IMR-90 (cell line): Measurements from ENCODE around the gene RTEL1. TPM values are rescaled to one million over a fixed set of nuclear protein-coding genes. Genes with fewer than 3 reads are reported as not detected.

ENCODE experiments used
- ATAC-seq: fragments of 200-7000 bp; cut with Tn5 transposase; 2 replicates; pipeline ENCODE4 v1.9.1; 2020; ENCODE audit warnings: low read depth, mild to moderate bottlenecking, moderate library complexity
- BruUV-seq: library from RNA; stranded (reverse); fragments of 400-500 nt; replicated peaks from 2 replicates; lab custom pipeline; 2021; lab: Mats Ljungman, UMichigan
- CTCF ChIA-PET: fragments of 300-600 bp; formaldehyde crosslinking; extraction: SDS; loops from one replicate; lab custom pipeline; 2021; ENCODE audit warnings: antibody characterized with exemption; lab: Yijun Ruan, JAX
- POLR2A ChIA-PET: fragments of 300-600 bp; sonication (Branson Sonifier 250); formaldehyde crosslinking; loops from one replicate; lab custom pipeline; 2022; ENCODE audit warnings: antibody characterized with exemption; ENCODE audit not compliant: unreplicated experiment; lab: Charles Lee
- DNase-seq: peaks from one replicate; pipeline ENCODE4 v3.0.0; 2013
- H2AFZ ChIP-seq: replicated peaks from 2 replicates; pipeline ENCODE3; 2013; ENCODE audit warnings: low read length, mild to moderate bottlenecking; ENCODE audit not compliant: poor library complexity
- H2AK5ac ChIP-seq: 2 replicates; pipeline ENCODE4 v1.6.1; 2013; ENCODE audit warnings: low read depth, low read length, inconsistent platforms
- H2AK9ac ChIP-seq: replicated peaks from 2 replicates; pipeline ENCODE3; 2013; ENCODE audit warnings: mild to moderate bottlenecking, low read depth, low read length, moderate library complexity; ENCODE audit not compliant: poor library complexity
- H2BK120ac ChIP-seq: 2 replicates; pipeline ENCODE4 v1.6.1; 2013; ENCODE audit warnings: low read depth, low read length, inconsistent platforms
- H2BK15ac ChIP-seq: 3 replicates; pipeline ENCODE4 v1.6.1; 2013; ENCODE audit warnings: low read depth, low read length, inconsistent platforms
- H2BK20ac ChIP-seq: 2 replicates; pipeline ENCODE4 v1.6.1; 2013; ENCODE audit warnings: low read depth, mild to moderate bottlenecking, inconsistent platforms, low read length, moderate library complexity
- H2BK5ac ChIP-seq: 2 replicates; pipeline ENCODE4 v1.6.1; 2013; ENCODE audit warnings: mild to moderate bottlenecking, low read depth, low read length, inconsistent platforms; ENCODE audit not compliant: poor library complexity, severe bottlenecking
- H3K14ac ChIP-seq: replicated peaks from 2 replicates; pipeline ENCODE4 v1.6.1; 2013; ENCODE audit warnings: low read depth, low read length, inconsistent platforms
- H3K18ac ChIP-seq: 2 replicates; pipeline ENCODE4 v1.6.1; 2013; ENCODE audit warnings: low read depth, low read length, control low read depth
- H3K23ac ChIP-seq: 2 replicates; pipeline ENCODE4 v1.6.1; 2013; ENCODE audit warnings: low read depth, low read length, inconsistent platforms
- H3K27ac ChIP-seq: 2 replicates; pipeline ENCODE4 v1.5.1; 2013; ENCODE audit warnings: mild to moderate bottlenecking, control low read depth, low read length; ENCODE audit not compliant: insufficient read depth
- H3K27me3 ChIP-seq: 2 replicates; pipeline ENCODE4 v1.6.1; 2013; ENCODE audit warnings: low read length; ENCODE audit not compliant: control insufficient read depth, insufficient read depth
- H3K36me3 ChIP-seq: 2 replicates; pipeline ENCODE4 v1.6.1; 2013; ENCODE audit warnings: low read length, mixed read lengths; ENCODE audit not compliant: control insufficient read depth, insufficient read depth
- H3K4ac ChIP-seq: 2 replicates; pipeline ENCODE4 v1.6.1; 2013; ENCODE audit warnings: low read depth, low read length, inconsistent platforms
- H3K4me1 ChIP-seq: 2 replicates; pipeline ENCODE4 v1.6.1; 2013; ENCODE audit warnings: low read length, mixed read lengths; ENCODE audit not compliant: control insufficient read depth, insufficient read depth
- H3K4me2 ChIP-seq: 2 replicates; pipeline ENCODE4 v1.6.1; 2013; ENCODE audit warnings: low read depth, mild to moderate bottlenecking, control low read depth, low read length, moderate library complexity
- H3K4me3 ChIP-seq: 2 replicates; pipeline ENCODE4 v1.5.1; 2013; ENCODE audit warnings: low read depth, mild to moderate bottlenecking, control low read depth, low read length, moderate library complexity; ENCODE audit not compliant: insufficient read depth
- H3K56ac ChIP-seq: 2 replicates; pipeline ENCODE4 v1.6.1; 2013; ENCODE audit warnings: low read length, inconsistent platforms; ENCODE audit not compliant: insufficient read depth; ENCODE audit errors: extremely low read depth
- H3K79me1 ChIP-seq, 2 experiments: 2 replicates each; pipeline ENCODE4 v1.6.1; 2013; ENCODE audit warnings: low read length in 2 of 2, inconsistent platforms in 1 of 2, low read depth in 1 of 2
- H3K9ac ChIP-seq: 2 replicates; pipeline ENCODE4 v1.6.1; 2013; ENCODE audit warnings: low read depth, low read length, control low read depth
- H3K9me1 ChIP-seq: 2 replicates; pipeline ENCODE4 v1.6.1; 2013; ENCODE audit warnings: low read length, inconsistent platforms; ENCODE audit not compliant: insufficient read depth
- H3K9me3 ChIP-seq: 2 replicates; pipeline ENCODE4 v1.6.1; 2013; ENCODE audit warnings: low read length; ENCODE audit not compliant: control insufficient read depth, insufficient read depth
- H4K20me1 ChIP-seq: 2 replicates; pipeline ENCODE4 v1.6.1; 2013; ENCODE audit warnings: low read length, inconsistent platforms; ENCODE audit not compliant: insufficient read depth
- H4K5ac ChIP-seq: 2 replicates; pipeline ENCODE4 v1.6.1; 2013; ENCODE audit warnings: mild to moderate bottlenecking, low read depth, low read length, control low read depth
- H4K8ac ChIP-seq, 2 experiments: 2 replicates each; pipeline ENCODE4 v1.6.1; 2013; ENCODE audit warnings: low read depth in 2 of 2, low read length in 2 of 2, control low read depth in 1 of 2, inconsistent platforms in 1 of 2
- H4K91ac ChIP-seq: 2 replicates; pipeline ENCODE4 v1.6.1; 2013; ENCODE audit warnings: low read depth, low read length, inconsistent platforms; ENCODE audit not compliant: insufficient read depth
- BHLHE40 ChIP-seq: fragments of 150-350 bp; IDR thresholded peaks from 2 replicates; pipeline ENCODE4 v1.6.1; 2016; ENCODE audit warnings: mild to moderate bottlenecking, low read depth, low read length
- CEBPB ChIP-seq: IDR thresholded peaks from 2 replicates; pipeline ENCODE4 v1.6.1; 2012; ENCODE audit warnings: low read depth, low read length, improper control_type of control experiment
- CHD1 ChIP-seq: IDR thresholded peaks from 2 replicates; pipeline ENCODE4 v1.6.1; 2012; ENCODE audit warnings: low read depth, low read length, improper control_type of control experiment
- CTCF ChIP-seq: conservative IDR thresholded peaks from 2 replicates; pipeline ENCODE4 v1.5.1; 2012; ENCODE audit warnings: mild to moderate bottlenecking, low read depth, low read length, improper control_type of control experiment
- ELK1 ChIP-seq: fragments of 150-350 bp; IDR thresholded peaks from 2 replicates; pipeline ENCODE4 v1.6.1; 2016; ENCODE audit warnings: low read depth, mild to moderate bottlenecking, low read length, moderate library complexity, borderline replicate concordance
- FOS ChIP-seq: fragments of 150-350 bp; IDR thresholded peaks from 2 replicates; pipeline ENCODE4 v1.6.1; 2016; ENCODE audit warnings: low read depth, low read length
- MAFK ChIP-seq: IDR thresholded peaks from 2 replicates; pipeline ENCODE4 v1.6.1; 2012; ENCODE audit warnings: low read depth, low read length, improper control_type of control experiment
- MAZ ChIP-seq: IDR thresholded peaks from 2 replicates; pipeline ENCODE4 v1.6.1; 2012; ENCODE audit warnings: low read depth, mild to moderate bottlenecking, low read length, improper control_type of control experiment, moderate library complexity, borderline replicate concordance
- MXI1 ChIP-seq: IDR thresholded peaks from 2 replicates; pipeline ENCODE4 v1.6.1; 2012; ENCODE audit warnings: low read depth, mild to moderate bottlenecking, low read length, moderate library complexity, borderline replicate concordance
- NFE2L2 ChIP-seq: fragments of 150-350 bp; IDR thresholded peaks from 2 replicates; pipeline ENCODE4 v1.6.1; 2016; ENCODE audit warnings: low read depth, mild to moderate bottlenecking, low read length
- POLR2A ChIP-seq: IDR thresholded peaks from 2 replicates; pipeline ENCODE4 v1.6.1; 2012; ENCODE audit warnings: mild to moderate bottlenecking, low read depth, low read length
- RAD21 ChIP-seq: IDR thresholded peaks from 2 replicates; pipeline ENCODE4 v1.6.1; 2012; ENCODE audit warnings: low read length, improper control_type of control experiment
- RCOR1 ChIP-seq: IDR thresholded peaks from 2 replicates; pipeline ENCODE4 v1.6.1; 2012; ENCODE audit warnings: mild to moderate bottlenecking, low read length, improper control_type of control experiment; ENCODE audit not compliant: insufficient replicate concordance
- RFX5 ChIP-seq: IDR thresholded peaks from 2 replicates; pipeline ENCODE4 v1.8.0; 2012; ENCODE audit warnings: low read depth, mild to moderate bottlenecking, low read length, moderate library complexity
- SMC3 ChIP-seq: fragments of 150-350 bp; IDR thresholded peaks from 2 replicates; pipeline ENCODE4 v1.6.1; 2016; ENCODE audit warnings: low read depth, mild to moderate bottlenecking, antibody characterized with exemption, low read length, moderate library complexity
- USF2 ChIP-seq: fragments of 150-350 bp; IDR thresholded peaks from 2 replicates; pipeline ENCODE4 v1.6.1; 2017; ENCODE audit warnings: mild to moderate bottlenecking, antibody characterized with exemption, low read length, low read depth
- WGBS, 2 experiments: methylation state at CpG; one replicate each; pipeline versions ENCODE4 v1.1.5 to v1.1.7; 2013; ENCODE audit warnings: missing lambda C conversion rate in 2 of 2; ENCODE audit not compliant: insufficient read length in 1 of 2; ENCODE audit errors: extremely low coverage in 2 of 2; 5-methylcytosine and 5-hydroxymethylcytosine counted together
- dilution Hi-C: fragments of 300-500 bp; cut with HindIII; formaldehyde crosslinking; loops from one replicate; pipeline ENCODE4 v1.14.3; 2018; ENCODE audit warnings: low sequenced_read_pairs; ENCODE audit not compliant: unreplicated experiment
- in situ Hi-C: fragments of 300-500 bp; cut with MboI; formaldehyde crosslinking; loops from 3 replicates; pipeline ENCODE4 v1.14.3; 2019; ENCODE audit warnings: low sequenced_read_pairs, inconsistent platforms, mixed read lengths
- intact Hi-C: fragments of 100-400 bp; cut with micrococcal nuclease; formaldehyde crosslinking; loops from 2 replicates; pipeline ENCODE4 v1.10.0; 2022
- polyA plus RNA-seq, 3 experiments: library from polyadenylated mRNA; depleted of rRNA; stranded (reverse); fragments of >200 nt; gene quantifications; 2 replicates each; pipeline ENCODE4 v1.2.3, GENCODE V29; 2012; ENCODE audit warnings: low replicate concordance in 1 of 3
- total RNA-seq: library from RNA; depleted of rRNA; stranded (reverse); fragments of >200 nt; gene quantifications from 2 replicates; pipeline ENCODE4 v1.2.3, GENCODE V29; 2012

Gene RTEL1
- total and polyA plus RNA-seq, 2 of the 4 experiments (the other 2 are of a cell fraction): 14.7 to 18.8 TPM

GRCh38 chr20:63648190-63648589, 9.9 kb upstream of the RTEL1 start:
- POLR2A ChIA-PET: no interaction called here
- no peak overlapping the region for H2BK120ac ChIP-seq
- no peaks in the 10 kb centered on the region for H3K36me3 ChIP-seq
- DNase-seq (no peak), ATAC-seq (no peak)
- no peak overlapping the region for H3K4me2 ChIP-seq
- no peak overlapping the region for H4K8ac ChIP-seq
- H3K56ac ChIP-seq: no peak overlapping the region
- BruUV-seq: no TSS peak
- no peaks in the 10 kb centered on the region; the same call in 1 of the 2 replicates for H3K9me1 ChIP-seq
- no peaks in the 10 kb centered on the region for H3K9me3 ChIP-seq
- WGBS, 2 experiments: no CpG with 5 or more reads among the region's 6 CpGs
- no peak overlapping the region for H3K9ac ChIP-seq
- dilution Hi-C loops (no loop called here), in situ Hi-C loops (no loop called here), intact Hi-C loops (no loop called here)
- H3K27ac ChIP-seq: no peak overlapping the region
- H3K27me3 ChIP-seq: no peaks in the 10 kb centered on the region
- no peak overlapping the region for H2BK5ac ChIP-seq
- no peak overlapping the region for H2BK20ac ChIP-seq
- H2AK9ac ChIP-seq: no peak overlapping the region
- no peak overlapping the region for H2BK15ac ChIP-seq
- H3K23ac ChIP-seq: no peak overlapping the region
- H4K5ac ChIP-seq: no peak overlapping the region
- no peak for TF ChIP-seq MAFK
- no peak for TF ChIP-seq FOS
- TF ChIP-seq CHD1: no peak
- no peak for TF ChIP-seq ELK1
- TF ChIP-seq MAZ: no peak
- TF ChIP-seq POLR2A: no peak
- no peak for TF ChIP-seq BHLHE40
- TF ChIP-seq RFX5: no peak
- TF ChIP-seq CEBPB: no peak
- no peak for TF ChIP-seq NFE2L2
- no peak for TF ChIP-seq USF2
- no peak for TF ChIP-seq MXI1
- TF ChIP-seq CTCF: no peak
- TF ChIP-seq RAD21: no peak
- no peak for TF ChIP-seq SMC3
- no peak for TF ChIP-seq RCOR1
- H2AFZ ChIP-seq: no peak overlapping the region
- H2AK5ac ChIP-seq: 0 out of 2 replicates have a peak overlapping the region, but pooled peaks have one; percentile 8
- peaks cover 0 to 9% of the 10 kb centered on the region in 2 experiments; a peak in 2 of 4 replicates for H3K79me1 ChIP-seq
- no peak overlapping the region for H4K91ac ChIP-seq
- H3K14ac ChIP-seq: no peak overlapping the region
- peaks cover 14% of the 10 kb centered on the region for H4K20me1 ChIP-seq
- CTCF ChIA-PET: interaction anchor here (0.6 kb wide), 1 partner anchor 35 kb away, joined by 3 read pairs; no protein-coding TSS in a partner anchor
- H3K4me3 ChIP-seq: no peak overlapping the region
- peaks cover 4% of the 10 kb centered on the region; the same call in 1 of the 2 replicates for H3K4me1 ChIP-seq
- no peak overlapping the region for H3K4ac ChIP-seq
- H3K18ac ChIP-seq: no peak overlapping the region
